Colonic mucosa (tissue), 4 donors: ENCODE results near the gene RRAS2. TPM values are rescaled to one million over a fixed set of nuclear protein-coding genes. Genes with fewer than 3 reads are reported as not detected.

Experiments used
- DNase-seq: peaks from one replicate; pipeline ENCODE4 v3.0.0-alpha.2; 2020
- H3K27ac ChIP-seq: fragments of 200-600 bp; one replicate; pipeline ENCODE4 v1.8.0; 2021
- H3K27me3 ChIP-seq: fragments of 200-600 bp; one replicate; pipeline ENCODE4 v1.8.0; 2021
- H3K36me3 ChIP-seq: fragments of 200-600 bp; one replicate; pipeline ENCODE4 v1.8.0; 2021
- H3K4me1 ChIP-seq: fragments of 200-600 bp; one replicate; pipeline ENCODE4 v1.8.0; 2021; ENCODE audit warnings: mild to moderate bottlenecking
- H3K4me3 ChIP-seq: fragments of 200-600 bp; one replicate; pipeline ENCODE4 v1.8.0; 2021
- H3K9ac ChIP-seq, 2 donors: one replicate each; pipeline ENCODE4 v1.7.0; 2013; ENCODE audit warnings: control low read depth in 2 of 2, low read depth in 2 of 2, low read length in 2 of 2
- H3K9me3 ChIP-seq: fragments of 200-600 bp; one replicate; pipeline ENCODE4 v1.8.0; 2021
- intact Hi-C: fragments of 100-400 bp; cut with DNase I; formaldehyde crosslinking; loops from one replicate; pipeline ENCODE4 v1.14.1; 2022
- total RNA-seq, 2 donors: library from RNA; stranded (reverse); fragmentation: NEBNext Ultra II Directional in 1 of 2; extraction: Animal tissue kit (Norgen Biotek cat#: 25700) in 1 of 2; gene quantifications; one replicate each; pipeline ENCODE4 v1.2.1, GENCODE V29; 2021
- TF ChIP-seq, protein P1 (sequence below): fragments of 200-600 bp; IDR thresholded peaks from one replicate; pipeline ENCODE4 v1.8.0; 2022; ENCODE audit warnings: antibody characterized with exemption, mild to moderate bottlenecking
- donor health status: healthy.
- donor health status: DM: no; HTN: no; CAD: no.
- donor health status: DM: no; HTN: no; CAD: no.

RRAS2 gene
- total RNA-seq, 2 donors from 2014 or later = 26.9 to 44.0 TPM

GRCh38 chr11:14330881-14331280, 28.1 kb downstream of the RRAS2 start:
- H3K27me3 ChIP-seq = no peaks in the 10 kb centered on the region
- no peaks in the 10 kb centered on the region for H3K4me1 ChIP-seq
- no peaks in the 10 kb centered on the region for H3K36me3 ChIP-seq
- DNase-seq = no peak
- no peaks in the 10 kb centered on the region for H3K9me3 ChIP-seq
- H3K27ac ChIP-seq = no peak overlapping the region
- no peak overlapping the region for H3K9ac ChIP-seq
- intact Hi-C loops = no loop called here
- TF ChIP-seq, protein P1, sequence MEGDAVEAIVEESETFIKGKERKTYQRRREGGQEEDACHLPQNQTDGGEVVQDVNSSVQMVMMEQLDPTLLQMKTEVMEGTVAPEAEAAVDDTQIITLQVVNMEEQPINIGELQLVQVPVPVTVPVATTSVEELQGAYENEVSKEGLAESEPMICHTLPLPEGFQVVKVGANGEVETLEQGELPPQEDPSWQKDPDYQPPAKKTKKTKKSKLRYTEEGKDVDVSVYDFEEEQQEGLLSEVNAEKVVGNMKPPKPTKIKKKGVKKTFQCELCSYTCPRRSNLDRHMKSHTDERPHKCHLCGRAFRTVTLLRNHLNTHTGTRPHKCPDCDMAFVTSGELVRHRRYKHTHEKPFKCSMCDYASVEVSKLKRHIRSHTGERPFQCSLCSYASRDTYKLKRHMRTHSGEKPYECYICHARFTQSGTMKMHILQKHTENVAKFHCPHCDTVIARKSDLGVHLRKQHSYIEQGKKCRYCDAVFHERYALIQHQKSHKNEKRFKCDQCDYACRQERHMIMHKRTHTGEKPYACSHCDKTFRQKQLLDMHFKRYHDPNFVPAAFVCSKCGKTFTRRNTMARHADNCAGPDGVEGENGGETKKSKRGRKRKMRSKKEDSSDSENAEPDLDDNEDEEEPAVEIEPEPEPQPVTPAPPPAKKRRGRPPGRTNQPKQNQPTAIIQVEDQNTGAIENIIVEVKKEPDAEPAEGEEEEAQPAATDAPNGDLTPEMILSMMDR = no peak
- H3K4me3 ChIP-seq = no peak overlapping the region

- intact Hi-C loops = no loop called here
Measured at GRCh38 chr11:14329702-14330101, 29.3 kb downstream of the RRAS2 start.

GRCh38 chr11:14327116-14327515, 31.9 kb downstream of the RRAS2 start:
- H3K4me1 ChIP-seq = no peaks in the 10 kb centered on the region
- H3K9me3 ChIP-seq = no peaks in the 10 kb centered on the region
- H3K27ac ChIP-seq = no peak overlapping the region
- intact Hi-C loops = no loop called here
- no peak overlapping the region for H3K4me3 ChIP-seq
- H3K36me3 ChIP-seq = no peaks in the 10 kb centered on the region
- TF ChIP-seq, protein P1 = no peak
- no peak for DNase-seq
- no peaks in the 10 kb centered on the region for H3K27me3 ChIP-seq
- H3K9ac ChIP-seq = no peak overlapping the region

More at GRCh38 chr11:14329702-14330101, 29.3 kb downstream of the RRAS2 start:
- DNase-seq = no peak
- Histone ChIP-seq H3K4me3 (no peak overlapping the region), H3K4me1 (no peaks in the 10 kb centered on the region), H3K36me3 (no peaks in the 10 kb centered on the region), H3K9ac (no peak overlapping the region), H3K27me3 (no peaks in the 10 kb centered on the region), H3K9me3 (no peaks in the 10 kb centered on the region), H3K27ac (no peak overlapping the region)
- TF ChIP-seq, protein P1 = no peak

- H3K27me3 ChIP-seq = no peaks in the 10 kb centered on the region
- no peak overlapping the region for H3K9ac ChIP-seq
- no peaks in the 10 kb centered on the region for H3K9me3 ChIP-seq
- no peak for DNase-seq
- H3K36me3 ChIP-seq = no peaks in the 10 kb centered on the region
- no peak overlapping the region for H3K4me3 ChIP-seq
- intact Hi-C loops = no loop called here
- TF ChIP-seq, protein P1 = no peak
- no peak overlapping the region for H3K27ac ChIP-seq
- H3K4me1 ChIP-seq = no peaks in the 10 kb centered on the region
Measured at GRCh38 chr11:14323118-14323676, 35.8 kb downstream of the RRAS2 start.

- Histone ChIP-seq H3K27me3 (no peaks in the 10 kb centered on the region), H3K9ac (no peak overlapping the region), H3K4me1 (no peaks in the 10 kb centered on the region), H3K36me3 (no peaks in the 10 kb centered on the region), H3K27ac (no peak overlapping the region), H3K4me3 (no peak overlapping the region), H3K9me3 (no peaks in the 10 kb centered on the region)
- intact Hi-C loops = no loop called here
- TF ChIP-seq, protein P1 = no peak
- DNase-seq = no peak
Measured at GRCh38 chr11:14322510-14322909, 36.5 kb downstream of the RRAS2 start.
